ENCODE results near the gene ZNF276. TPM values are rescaled to one million over a fixed set of nuclear protein-coding genes. Genes with fewer than 3 reads are reported as not detected.
"Not testable (repeated sequence)": the region's sequence is repeated elsewhere in the genome, so short reads cannot be mapped to it uniquely, and the experiment has no call there.

ZNF276 gene
- total RNA-seq, 1 donor from 2014 or later = 20.7 TPM

DNA sequence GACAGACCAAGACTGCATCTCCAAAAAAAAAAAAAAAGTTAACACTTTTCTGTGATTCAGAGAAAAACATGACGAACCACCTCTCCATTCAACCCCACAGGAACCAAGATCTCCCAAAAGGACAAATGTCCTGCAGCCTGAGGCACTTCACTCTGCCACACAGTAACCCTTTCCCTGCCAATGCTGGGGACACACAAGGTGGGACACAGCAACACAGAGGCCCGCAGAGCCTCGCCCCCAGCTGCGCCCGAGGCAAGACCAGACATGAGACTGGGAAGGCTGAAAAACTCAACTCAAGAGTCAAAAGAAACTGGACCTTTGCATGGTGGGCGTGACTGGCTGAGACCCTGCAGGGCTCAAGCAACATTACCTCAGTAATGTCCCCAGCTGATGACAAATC lies 61.2 kb downstream of the ZNF276 start:
- DNase-seq (ENCODE audit: low read depth) = no peak

DNA sequence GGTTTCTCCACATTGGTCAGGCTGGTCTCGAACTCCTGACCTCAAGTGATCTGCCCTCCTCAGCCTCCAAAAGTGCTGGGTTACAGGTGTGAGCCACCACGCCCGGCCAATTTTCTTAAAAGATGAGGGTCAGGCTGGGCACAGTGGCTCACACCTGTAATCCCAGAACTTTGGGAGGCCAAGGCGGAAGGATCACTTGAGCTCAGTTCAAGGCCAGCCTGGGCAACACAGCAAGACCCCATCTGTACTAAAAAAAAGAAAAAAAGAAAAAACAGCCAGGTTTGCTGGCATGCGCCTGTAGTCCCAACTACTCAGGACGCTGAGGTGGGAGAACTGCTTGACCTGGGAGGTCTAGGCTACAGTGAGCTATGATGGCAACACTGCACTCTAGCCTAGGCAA lies 62.6 kb downstream of the ZNF276 start:
- not testable (repeated sequence) for DNase-seq (ENCODE audit: low read depth)

DNA sequence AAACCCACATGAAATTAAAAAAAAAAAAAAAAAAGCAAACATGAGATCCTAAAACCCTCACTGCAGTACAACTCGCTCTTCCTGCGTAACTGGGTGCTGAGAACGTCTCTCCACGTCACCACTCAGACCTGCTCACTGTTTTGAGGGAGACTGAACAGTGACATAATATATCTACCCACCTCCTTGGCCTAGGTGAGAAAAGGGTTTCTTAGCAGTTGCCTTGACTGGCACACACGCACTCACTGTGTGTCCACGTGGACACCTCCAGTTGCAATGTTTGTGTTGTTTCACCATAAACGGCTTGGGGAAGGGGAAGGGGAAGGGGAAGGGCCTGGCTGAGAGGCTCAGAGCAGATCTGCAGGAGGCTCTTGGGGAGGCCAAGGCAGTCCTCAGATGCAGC lies 63.1 kb downstream of the ZNF276 start:
- DNase-seq (ENCODE audit: low read depth) = no peak

DNA sequence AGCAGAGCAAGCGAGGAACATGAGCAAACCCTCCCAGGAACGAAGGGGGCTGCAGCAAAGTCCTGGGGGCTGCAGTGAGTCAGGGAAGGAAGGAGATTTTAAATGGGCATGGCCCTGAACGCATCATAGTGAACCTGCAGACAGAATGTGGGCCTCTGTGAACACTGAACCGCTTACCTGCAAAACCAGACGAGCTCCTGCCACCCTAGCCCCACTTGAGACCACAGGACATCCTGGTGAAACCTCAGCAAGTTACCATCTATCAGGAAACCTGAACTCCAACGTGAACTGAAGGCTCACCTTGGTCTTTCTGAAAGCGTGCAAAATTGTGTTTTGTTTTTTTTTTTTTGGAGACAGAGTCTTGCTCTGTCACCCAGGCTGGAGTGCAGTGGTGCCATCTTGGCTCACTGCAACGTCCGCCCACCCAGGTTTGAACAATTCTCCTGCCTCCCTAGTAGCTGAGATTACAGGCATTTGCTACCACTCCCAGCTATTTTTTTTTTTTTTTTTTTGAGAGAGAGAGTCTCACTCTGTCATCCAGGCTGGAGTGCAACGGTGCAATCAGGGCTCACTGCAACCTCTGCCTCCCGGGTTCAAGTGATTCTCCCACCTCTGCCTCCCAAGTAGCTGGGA lies 64.3 kb downstream of the ZNF276 start:
- DNase-seq (ENCODE audit: low read depth) = no peak

DNA sequence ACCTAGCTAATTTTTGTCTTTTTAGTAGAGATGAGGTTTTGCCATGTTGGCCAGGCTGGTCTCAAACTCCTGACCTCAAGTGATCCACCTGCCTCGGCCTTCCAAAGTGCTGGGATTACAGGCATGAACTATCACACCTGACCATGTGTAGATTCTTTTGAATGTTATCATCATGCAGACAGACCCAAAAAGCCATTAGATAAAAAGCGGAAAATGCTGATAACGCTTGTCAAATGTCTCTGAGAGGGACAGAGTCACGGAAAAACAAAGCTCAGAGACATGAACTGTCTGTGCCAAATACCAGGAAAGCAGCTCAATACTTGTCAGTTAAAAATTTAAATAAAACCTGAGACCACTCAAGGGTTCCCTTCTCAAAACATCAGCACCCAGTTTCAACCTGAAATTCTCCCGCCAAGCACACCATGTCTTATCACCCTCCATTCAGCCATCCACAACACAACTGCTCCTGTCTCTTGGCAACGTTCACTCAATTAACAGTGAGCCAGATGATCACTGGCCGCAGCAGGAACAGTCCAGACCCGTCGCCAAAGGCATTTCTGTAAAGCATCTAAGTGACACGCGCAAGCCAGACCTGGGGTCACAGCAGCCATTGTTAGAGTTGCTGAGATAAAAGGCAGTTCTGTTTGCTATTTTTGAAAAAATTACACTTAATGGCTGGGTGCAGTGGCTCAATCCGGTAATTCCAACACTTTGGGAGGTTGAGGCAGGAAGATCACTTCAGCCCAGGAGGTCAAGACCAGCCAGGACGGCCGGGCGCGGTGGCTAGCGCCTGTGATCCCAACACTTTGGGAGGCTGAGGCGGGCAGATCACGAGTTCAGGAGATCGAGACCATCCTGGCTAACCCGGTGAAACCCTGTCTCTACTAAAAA lies 65.4 kb downstream of the ZNF276 start:
- no peak for DNase-seq (ENCODE audit: low read depth)

DNA sequence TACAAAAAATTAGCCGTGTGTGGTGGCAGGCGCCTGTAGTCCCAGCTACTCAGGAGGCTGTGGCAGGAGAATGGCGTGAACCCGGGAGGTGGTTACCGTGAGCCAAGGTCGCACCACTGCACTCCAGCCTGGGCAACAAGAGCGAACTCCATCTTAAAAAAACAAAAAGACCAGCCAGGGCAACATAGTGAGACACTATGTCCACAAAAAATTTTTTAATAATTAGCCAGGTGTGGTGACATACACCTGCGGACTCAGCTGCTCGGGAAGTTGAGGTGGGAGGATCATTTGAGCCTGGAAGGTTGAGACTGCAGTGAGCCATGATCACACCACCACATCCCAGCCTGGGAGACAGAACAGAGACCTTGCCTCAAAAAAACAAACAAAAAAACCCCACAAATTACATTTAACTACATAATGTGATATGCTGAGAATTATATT lies 66.0 kb downstream of the ZNF276 start:
- no peak for DNase-seq (ENCODE audit: low read depth)

Other genes with a start within 250 kb of the ZNF276 start
- gene ANKRD11, start 231.0 kb upstream of the ZNF276 start, total RNA-seq = 32.3 and 96.9 TPM in 2 replicates
- gene SPG7, start 213.1 kb upstream of the ZNF276 start, total RNA-seq = 114 and 152 TPM in 2 replicates
- gene RPL13, start 160.9 kb upstream of the ZNF276 start, total RNA-seq = 1,512 and 2,288 TPM in 2 replicates
- 11.9 and 45.5 TPM in 2 replicates for gene CPNE7, start 145.8 kb upstream of the ZNF276 start, total RNA-seq
- gene DPEP1, start 107.9 kb upstream of the ZNF276 start, total RNA-seq = 0.50 and 3.1 TPM in 2 replicates
- gene CHMP1A, start 63.8 kb upstream of the ZNF276 start, total RNA-seq = 109 and 119 TPM in 2 replicates
- 3.0 and 7.9 TPM in 2 replicates for gene SPATA33, start 63.7 kb upstream of the ZNF276 start, total RNA-seq
- gene CDK10, start 34.8 kb upstream of the ZNF276 start, total RNA-seq = 33.9 and 56.5 TPM in 2 replicates
- 22.7 and 34.7 TPM in 2 replicates for gene SPATA2L, start 19.8 kb upstream of the ZNF276 start, total RNA-seq
- 7.1 and 12.6 TPM in 2 replicates for gene VPS9D1, start 639 bp upstream of the ZNF276 start, total RNA-seq
- 3.6 and 13.0 TPM in 2 replicates for gene FANCA, start 95.1 kb downstream of the ZNF276 start, total RNA-seq
- 1.4 and 6.0 TPM in 2 replicates for gene SPIRE2, start 106.9 kb downstream of the ZNF276 start, total RNA-seq
- 155 and 178 TPM in 2 replicates for gene TCF25, start 152.1 kb downstream of the ZNF276 start, total RNA-seq
- 2.3 and 9.3 TPM in 2 replicates for gene MC1R, start 197.3 kb downstream of the ZNF276 start, total RNA-seq
- gene TUBB3, start 201.8 kb downstream of the ZNF276 start, total RNA-seq = 368 and 1,261 TPM in 2 replicates
- 84.7 and 105 TPM in 2 replicates for gene DEF8, start 227.2 kb downstream of the ZNF276 start, total RNA-seq